SK-N-SH (cell line): ENCODE measurements around the gene GORASP1. TPM values are rescaled to one million over a fixed set of nuclear protein-coding genes. Genes with fewer than 3 reads are reported as not detected.
A peak's percentile ranks its signal among the peaks of the same experiment; 100 is the strongest.

Experiments
- CTCF ChIA-PET: fragments of 300-600, 350-600 bp; formaldehyde crosslinking; extraction: SDS; loops from one replicate; lab custom pipeline; 2021; lab: Yijun Ruan, JAX
- POLR2A ChIA-PET: fragments of 350-600 bp; sonication (Branson Sonifier 250); formaldehyde crosslinking; extraction: SDS; loops from one replicate; lab custom pipeline; 2020; ENCODE audit warnings: antibody characterized with exemption, inconsistent platforms; lab: Yijun Ruan, JAX
- DNase-seq: peaks from one replicate; pipeline ENCODE4 v3.0.0; 2012
- H2AFZ ChIP-seq: fragments of 200-600 bp; sonication (generic); 2 replicates; pipeline ENCODE4 v1.8.1; 2016; ENCODE audit warnings: antibody characterized with exemption, mild to moderate bottlenecking, low read depth
- H3F3A ChIP-seq: fragments of 200-600 bp; sonication (generic); replicated peaks from 2 replicates; pipeline ENCODE3; 2016; ENCODE audit warnings: antibody characterized with exemption, mild to moderate bottlenecking; ENCODE audit not compliant: insufficient read depth
- H3K27ac ChIP-seq, 2 experiments: fragments of 200-500 bp in 1 of 2; fragments of 200-600 bp in 1 of 2; sonication (Bioruptor generic) in 1 of 2; sonication (generic), shearing (Covaris generic) in 1 of 2; 2 replicates each; pipeline versions ENCODE4 v1.5.1 to v1.6.1; 2014 to 2016; ENCODE audit warnings: low read depth in 2 of 2, inconsistent platforms in 1 of 2, low read length in 1 of 2, mild to moderate bottlenecking in 1 of 2, mixed read lengths in 1 of 2
- H3K27me3 ChIP-seq: fragments of 200-600 bp; sonication (generic), shearing (Covaris generic); 2 replicates; pipeline ENCODE4 v1.6.1; 2016; ENCODE audit warnings: mixed run types; ENCODE audit not compliant: insufficient read depth
- H3K36me3 ChIP-seq, 2 experiments: fragments of 200-500 bp in 1 of 2; fragments of 200-600 bp in 1 of 2; sonication (Bioruptor generic) in 1 of 2; sonication (generic) in 1 of 2; replicated peaks in 1 of 2; 2 replicates each; pipeline versions ENCODE3 to v1.5.1; 2014 to 2016; ENCODE audit warnings: low read length in 1 of 2, mild to moderate bottlenecking in 1 of 2; ENCODE audit not compliant: insufficient read depth in 2 of 2, control insufficient read depth in 1 of 2
- H3K4me1 ChIP-seq, 2 experiments: fragments of 200-500 bp in 1 of 2; fragments of 200-600 bp in 1 of 2; sonication (Bioruptor generic) in 1 of 2; sonication (generic), shearing (Covaris generic) in 1 of 2; 2 replicates each; pipeline versions ENCODE4 v1.5.1 to v1.6.1; 2014 to 2016; ENCODE audit warnings: low read depth in 1 of 2, low read length in 1 of 2, mixed run types in 1 of 2; ENCODE audit not compliant: insufficient read depth in 2 of 2, control insufficient read depth in 1 of 2
- H3K4me2 ChIP-seq: fragments of 200-600 bp; sonication (generic), shearing (Covaris generic); 2 replicates; pipeline ENCODE4 v1.6.1; 2017; ENCODE audit warnings: mixed run types
- H3K4me3 ChIP-seq, 2 experiments: fragments of 200-500 bp in 1 of 2; fragments of 200-600 bp in 1 of 2; sonication (Bioruptor generic) in 1 of 2; sonication (generic), shearing (Covaris generic) in 1 of 2; 2 replicates each; pipeline versions ENCODE4 v1.5.1 to v1.8.1; 2014 to 2016; ENCODE audit warnings: low read depth in 2 of 2, inconsistent platforms in 1 of 2, low read length in 1 of 2, mild to moderate bottlenecking in 1 of 2, mixed read lengths in 1 of 2, moderate library complexity in 1 of 2
- H3K79me2 ChIP-seq: fragments of 200-600 bp; sonication (generic); 2 replicates; pipeline ENCODE4 v1.8.1; 2017; ENCODE audit warnings: mild to moderate bottlenecking; ENCODE audit not compliant: insufficient read depth
- H3K9ac ChIP-seq: fragments of 200-600 bp; sonication (generic); 2 replicates; pipeline ENCODE4 v1.6.1; 2017; ENCODE audit warnings: mixed run types
- H3K9me2 ChIP-seq: fragments of 200-600 bp; sonication (generic); 2 replicates; pipeline ENCODE4 v1.6.1; 2017; ENCODE audit warnings: mixed run types
- H3K9me3 ChIP-seq: fragments of 200-600 bp; sonication (generic); 2 replicates; pipeline ENCODE4 v1.6.1; 2017; ENCODE audit warnings: mixed run types, mild to moderate bottlenecking, moderate library complexity
- H4K20me1 ChIP-seq: fragments of 200-600 bp; sonication (generic); 2 replicates; pipeline ENCODE4 v1.6.1; 2017; ENCODE audit warnings: mild to moderate bottlenecking, mixed run types; ENCODE audit not compliant: insufficient read depth
- CHD2 ChIP-seq: fragments of 150-350 bp; IDR thresholded peaks from 2 replicates; pipeline ENCODE4 v1.6.1; 2018; ENCODE audit warnings: low read length; ENCODE audit not compliant: partially characterized antibody
- EZH2phosphoT487 ChIP-seq: fragments of 200-600 bp; sonication (generic); IDR thresholded peaks from 2 replicates; pipeline ENCODE4 v1.6.1; 2017; ENCODE audit warnings: low read depth, mixed run types, mild to moderate bottlenecking, antibody characterized with exemption, moderate library complexity, borderline replicate concordance
- FOSL2 ChIP-seq: IDR thresholded peaks from 2 replicates; pipeline ENCODE4 v1.4.0; 2012; ENCODE audit warnings: low read depth, mild to moderate bottlenecking, moderate library complexity, borderline replicate concordance
- FOXJ3 ChIP-seq: sonication (generic); formaldehyde crosslinking; IDR thresholded peaks from 2 replicates; pipeline ENCODE4 v1.5.1; 2020; ENCODE audit warnings: mild to moderate bottlenecking, missing genetic modification reagents
- FOXM1 ChIP-seq: IDR thresholded peaks from 2 replicates; pipeline ENCODE4 v1.4.0; 2012; ENCODE audit warnings: low read depth, mild to moderate bottlenecking
- GABPA ChIP-seq: IDR thresholded peaks from 2 replicates; pipeline ENCODE4 v1.4.0; 2012; ENCODE audit warnings: low read depth, mild to moderate bottlenecking
- IRF3 ChIP-seq: fragments of 150-350 bp; IDR thresholded peaks from 2 replicates; pipeline ENCODE4 v1.6.1; 2016; ENCODE audit warnings: mild to moderate bottlenecking, low read depth, low read length
- JUND ChIP-seq: IDR thresholded peaks from 2 replicates; pipeline ENCODE4 v1.4.0; 2012
- MAX ChIP-seq: IDR thresholded peaks from 2 replicates; pipeline ENCODE4 v1.4.0; 2012; ENCODE audit warnings: low read depth
- MXI1 ChIP-seq: IDR thresholded peaks from 2 replicates; pipeline ENCODE4 v1.6.1; 2012; ENCODE audit warnings: mild to moderate bottlenecking, low read depth, low read length, improper control_type of control experiment
- NFIC ChIP-seq: IDR thresholded peaks from 2 replicates; pipeline ENCODE4 v1.4.0; 2012; ENCODE audit warnings: borderline replicate concordance
- NRF1 ChIP-seq: IDR thresholded peaks from 2 replicates; pipeline ENCODE4 v1.6.1; 2012; ENCODE audit warnings: low read depth, mild to moderate bottlenecking, low read length
- POLR2AphosphoS5 ChIP-seq: IDR thresholded peaks from 2 replicates; pipeline ENCODE4 v1.6.1; 2012; ENCODE audit warnings: low read depth, low read length
- RCOR1 ChIP-seq: fragments of 150-350 bp; IDR thresholded peaks from 2 replicates; pipeline ENCODE4 v1.6.1; 2017; ENCODE audit warnings: antibody characterized with exemption, low read length
- RFX5 ChIP-seq: IDR thresholded peaks from 2 replicates; pipeline ENCODE4 v1.6.1; 2012; ENCODE audit warnings: mild to moderate bottlenecking, improper control_type of control experiment, low read length
- RXRA ChIP-seq: IDR thresholded peaks from 2 replicates; pipeline ENCODE4 v1.4.0; 2012; ENCODE audit warnings: low read depth, mild to moderate bottlenecking, borderline replicate concordance
- TAF1 ChIP-seq: IDR thresholded peaks from 2 replicates; pipeline ENCODE4 v1.6.1; 2012; ENCODE audit warnings: low read depth, mild to moderate bottlenecking, low read length, moderate library complexity, borderline replicate concordance
- YY1 ChIP-seq: IDR thresholded peaks from 2 replicates; pipeline ENCODE4 v1.4.0; 2012; ENCODE audit warnings: low read depth, mild to moderate bottlenecking
- ZBTB33 ChIP-seq: IDR thresholded peaks from 2 replicates; pipeline ENCODE4 v1.4.0; 2012; ENCODE audit warnings: low read depth, borderline replicate concordance
- WGBS: methylation state at CpG from one replicate; pipeline ENCODE4 v1.1.6; 2017; ENCODE audit warnings: low lambda C conversion rate; 5-methylcytosine and 5-hydroxymethylcytosine counted together
- polyA plus RNA-seq, 3 experiments: library from polyadenylated mRNA; depleted of rRNA; stranded (reverse); fragments of >200 nt; gene quantifications; 2 replicates each; pipeline ENCODE4 v1.2.3, GENCODE V29; 2012
- TF ChIP-seq, protein P1 (sequence below): IDR thresholded peaks from 2 replicates; pipeline ENCODE4 v1.6.1; 2012; ENCODE audit warnings: mild to moderate bottlenecking, low read depth, low read length, moderate library complexity
- TF ChIP-seq, protein P2 (sequence below): fragments of 200-600 bp; sonication (generic); IDR thresholded peaks from 2 replicates; pipeline ENCODE4 v1.6.1; 2017; ENCODE audit warnings: antibody characterized with exemption, mild to moderate bottlenecking, moderate library complexity
- TF ChIP-seq, protein P3 (sequence below): IDR thresholded peaks from 2 replicates; pipeline ENCODE4 v1.4.0; 2012; ENCODE audit warnings: low read depth, borderline replicate concordance

Gene GORASP1
- polyA plus RNA-seq, 1 of the 3 experiments (the other 2 are of a cell fraction) = 44.3 TPM

DNA sequence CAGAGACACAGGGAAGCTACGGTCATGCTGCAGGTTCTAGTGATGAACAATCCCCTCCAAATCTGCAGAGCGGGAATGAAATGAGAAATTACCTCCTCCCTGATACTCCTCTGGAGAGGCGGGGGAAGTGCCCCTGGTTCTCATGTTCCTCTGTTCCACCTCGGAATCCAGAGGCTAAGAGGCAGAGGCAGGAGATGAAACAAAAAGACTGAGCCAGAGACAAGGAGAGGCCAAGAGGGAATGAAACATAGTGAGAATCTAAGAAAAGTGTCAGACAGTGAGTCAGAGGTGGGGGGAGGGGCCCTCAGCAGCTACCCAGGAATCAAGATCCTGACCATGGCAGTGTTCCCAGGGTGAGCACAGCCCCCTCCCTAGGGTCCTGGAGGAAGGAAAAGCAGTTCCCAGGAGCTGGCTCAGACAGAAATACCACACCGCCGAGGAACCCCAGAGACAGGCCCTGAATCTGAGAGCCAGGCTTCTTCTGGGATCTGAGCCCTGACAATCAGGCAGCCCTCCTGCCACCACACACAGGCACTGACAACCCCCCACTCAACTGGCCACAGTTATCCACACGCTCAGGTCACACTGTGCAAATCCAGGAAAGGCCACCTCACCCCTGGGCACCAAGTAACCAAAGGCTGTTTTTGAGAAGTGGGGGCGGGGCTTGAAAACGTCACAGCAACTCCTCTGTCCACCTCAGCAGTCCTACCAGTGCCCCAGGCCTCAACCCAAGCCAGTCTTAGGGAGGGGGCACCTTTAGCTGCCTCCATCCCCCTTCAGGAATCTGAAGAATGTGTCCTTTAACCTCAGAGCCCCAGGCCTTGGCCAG is 43.6 kb upstream of the GORASP1 start:
- Histone ChIP-seq H3K27ac (peak overlapping the region; percentile 90 to 100), H3F3A (peaks cover 58% of the 10 kb centered on the region), H3K9me3 (no peaks in the 10 kb centered on the region), H3K4me3 (peak overlapping the region; percentile 82 to 88; a peak in 3 of 4 replicates), H4K20me1 (peaks cover 36% of the 10 kb centered on the region), H3K79me2 (peaks cover 68% of the 10 kb centered on the region), H2AFZ (no peak overlapping the region), H3K9ac (peak overlapping the region; percentile 96), H3K9me2 (no peaks in the 10 kb centered on the region), H3K4me2 (peak overlapping the region; percentile 97), H3K36me3 (peaks cover under 1 to 3% of the 10 kb centered on the region in 2 experiments), H3K27me3 (no peaks in the 10 kb centered on the region), H3K4me1 (peaks cover 43 to 68% of the 10 kb centered on the region in 2 experiments)
- peak; percentile 49 for DNase-seq
- ChIA-PET CTCF (interaction anchor here (0.5 to 2.4 kb wide), 6 partner anchors 9 to 1969 kb away, joined by 3 to 8 read pairs (median 4); no protein-coding TSS in a partner anchor), POLR2A (no interaction called here)
- WGBS = 6% methylated on average over 8 of the region's 9 CpGs
- TF ChIP-seq FOXM1 = no peak
- TF ChIP-seq EZH2phosphoT487 = no peak
- no peak for TF ChIP-seq FOXJ3 (CRISPR knock-in tag)
- no peak for TF ChIP-seq MXI1
- TF ChIP-seq, protein P1, sequence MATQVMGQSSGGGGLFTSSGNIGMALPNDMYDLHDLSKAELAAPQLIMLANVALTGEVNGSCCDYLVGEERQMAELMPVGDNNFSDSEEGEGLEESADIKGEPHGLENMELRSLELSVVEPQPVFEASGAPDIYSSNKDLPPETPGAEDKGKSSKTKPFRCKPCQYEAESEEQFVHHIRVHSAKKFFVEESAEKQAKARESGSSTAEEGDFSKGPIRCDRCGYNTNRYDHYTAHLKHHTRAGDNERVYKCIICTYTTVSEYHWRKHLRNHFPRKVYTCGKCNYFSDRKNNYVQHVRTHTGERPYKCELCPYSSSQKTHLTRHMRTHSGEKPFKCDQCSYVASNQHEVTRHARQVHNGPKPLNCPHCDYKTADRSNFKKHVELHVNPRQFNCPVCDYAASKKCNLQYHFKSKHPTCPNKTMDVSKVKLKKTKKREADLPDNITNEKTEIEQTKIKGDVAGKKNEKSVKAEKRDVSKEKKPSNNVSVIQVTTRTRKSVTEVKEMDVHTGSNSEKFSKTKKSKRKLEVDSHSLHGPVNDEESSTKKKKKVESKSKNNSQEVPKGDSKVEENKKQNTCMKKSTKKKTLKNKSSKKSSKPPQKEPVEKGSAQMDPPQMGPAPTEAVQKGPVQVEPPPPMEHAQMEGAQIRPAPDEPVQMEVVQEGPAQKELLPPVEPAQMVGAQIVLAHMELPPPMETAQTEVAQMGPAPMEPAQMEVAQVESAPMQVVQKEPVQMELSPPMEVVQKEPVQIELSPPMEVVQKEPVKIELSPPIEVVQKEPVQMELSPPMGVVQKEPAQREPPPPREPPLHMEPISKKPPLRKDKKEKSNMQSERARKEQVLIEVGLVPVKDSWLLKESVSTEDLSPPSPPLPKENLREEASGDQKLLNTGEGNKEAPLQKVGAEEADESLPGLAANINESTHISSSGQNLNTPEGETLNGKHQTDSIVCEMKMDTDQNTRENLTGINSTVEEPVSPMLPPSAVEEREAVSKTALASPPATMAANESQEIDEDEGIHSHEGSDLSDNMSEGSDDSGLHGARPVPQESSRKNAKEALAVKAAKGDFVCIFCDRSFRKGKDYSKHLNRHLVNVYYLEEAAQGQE = no peak; the same call in 1 of the 2 replicates
- TF ChIP-seq RXRA = peak; percentile 90
- TF ChIP-seq, protein P2, sequence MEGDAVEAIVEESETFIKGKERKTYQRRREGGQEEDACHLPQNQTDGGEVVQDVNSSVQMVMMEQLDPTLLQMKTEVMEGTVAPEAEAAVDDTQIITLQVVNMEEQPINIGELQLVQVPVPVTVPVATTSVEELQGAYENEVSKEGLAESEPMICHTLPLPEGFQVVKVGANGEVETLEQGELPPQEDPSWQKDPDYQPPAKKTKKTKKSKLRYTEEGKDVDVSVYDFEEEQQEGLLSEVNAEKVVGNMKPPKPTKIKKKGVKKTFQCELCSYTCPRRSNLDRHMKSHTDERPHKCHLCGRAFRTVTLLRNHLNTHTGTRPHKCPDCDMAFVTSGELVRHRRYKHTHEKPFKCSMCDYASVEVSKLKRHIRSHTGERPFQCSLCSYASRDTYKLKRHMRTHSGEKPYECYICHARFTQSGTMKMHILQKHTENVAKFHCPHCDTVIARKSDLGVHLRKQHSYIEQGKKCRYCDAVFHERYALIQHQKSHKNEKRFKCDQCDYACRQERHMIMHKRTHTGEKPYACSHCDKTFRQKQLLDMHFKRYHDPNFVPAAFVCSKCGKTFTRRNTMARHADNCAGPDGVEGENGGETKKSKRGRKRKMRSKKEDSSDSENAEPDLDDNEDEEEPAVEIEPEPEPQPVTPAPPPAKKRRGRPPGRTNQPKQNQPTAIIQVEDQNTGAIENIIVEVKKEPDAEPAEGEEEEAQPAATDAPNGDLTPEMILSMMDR = no peak
- TF ChIP-seq YY1 = peak; percentile 50; the same call in 1 of the 2 replicates
- no peak for TF ChIP-seq RFX5
- no peak for TF ChIP-seq CHD2
- no peak for TF ChIP-seq RCOR1
- no peak for TF ChIP-seq NRF1
- peak; percentile 75; the same call in 1 of the 2 replicates for TF ChIP-seq ZBTB33
- TF ChIP-seq NFIC = peak; percentile 93
- peak; percentile 84; the same call in 1 of the 2 replicates for TF ChIP-seq MAX
- TF ChIP-seq TAF1 = 0 out of 2 replicates have a peak, but pooled peaks have one; percentile 10
- TF ChIP-seq GABPA = no peak
- peak; percentile 97 for TF ChIP-seq JUND
- TF ChIP-seq, protein P3, sequence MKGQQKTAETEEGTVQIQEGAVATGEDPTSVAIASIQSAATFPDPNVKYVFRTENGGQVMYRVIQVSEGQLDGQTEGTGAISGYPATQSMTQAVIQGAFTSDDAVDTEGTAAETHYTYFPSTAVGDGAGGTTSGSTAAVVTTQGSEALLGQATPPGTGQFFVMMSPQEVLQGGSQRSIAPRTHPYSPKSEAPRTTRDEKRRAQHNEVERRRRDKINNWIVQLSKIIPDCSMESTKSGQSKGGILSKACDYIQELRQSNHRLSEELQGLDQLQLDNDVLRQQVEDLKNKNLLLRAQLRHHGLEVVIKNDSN = no peak
- TF ChIP-seq POLR2AphosphoS5 = peak; percentile 62; the same call in 1 of the 2 replicates
- peak; percentile 98 for TF ChIP-seq FOSL2
- TF ChIP-seq IRF3 = no peak
